ENCODE results near the gene ZNHIT3.
"Not testable (repeated sequence)": the region's sequence is repeated elsewhere in the genome, so short reads cannot be mapped to it uniquely, and the experiment has no call there.

The ZNHIT3 gene

DNA sequence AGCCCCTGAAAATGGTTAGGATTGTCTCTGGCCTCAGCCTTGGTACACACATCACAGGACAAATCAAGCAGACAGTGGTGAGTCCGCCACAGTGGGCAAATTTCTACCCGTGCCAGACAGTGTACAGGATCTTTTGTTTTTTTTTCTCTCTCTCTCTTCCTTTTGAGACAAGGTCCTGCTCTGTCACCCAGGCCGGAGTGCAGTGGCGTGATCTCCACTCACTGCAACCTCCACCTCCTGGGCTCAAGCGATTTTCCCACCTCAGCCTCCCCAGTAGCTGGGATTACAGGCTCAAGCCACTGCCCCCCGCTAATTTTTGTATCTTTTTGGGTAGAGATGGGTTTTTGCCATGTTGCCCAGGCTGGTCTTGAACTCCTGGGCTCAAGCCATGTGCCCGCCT is 2.5 kb upstream of the ZNHIT3 start:
- not testable (repeated sequence) for DNase-seq (ENCODE audit: low read depth)

DNA sequence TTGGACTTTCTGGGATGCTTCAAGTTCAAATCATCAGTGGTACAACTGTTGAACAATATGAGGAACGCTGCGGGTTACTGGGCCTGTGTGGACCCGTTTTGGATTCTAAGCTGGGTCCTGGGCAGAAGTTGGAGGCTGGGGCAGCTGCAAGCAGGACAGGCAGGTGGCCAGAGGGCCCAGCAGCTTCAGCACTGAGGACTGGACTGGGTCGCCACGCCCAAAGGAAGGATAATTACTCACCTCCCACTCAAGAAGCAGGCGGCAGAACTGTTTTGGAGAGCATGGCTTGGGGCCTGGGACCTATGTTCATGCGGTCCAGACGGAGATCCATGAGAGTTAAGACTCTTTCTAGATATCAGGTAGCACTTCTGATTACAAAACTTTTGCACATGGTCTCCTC is 1.5 kb upstream of the ZNHIT3 start:
- no peak for DNase-seq (ENCODE audit: low read depth)

DNA sequence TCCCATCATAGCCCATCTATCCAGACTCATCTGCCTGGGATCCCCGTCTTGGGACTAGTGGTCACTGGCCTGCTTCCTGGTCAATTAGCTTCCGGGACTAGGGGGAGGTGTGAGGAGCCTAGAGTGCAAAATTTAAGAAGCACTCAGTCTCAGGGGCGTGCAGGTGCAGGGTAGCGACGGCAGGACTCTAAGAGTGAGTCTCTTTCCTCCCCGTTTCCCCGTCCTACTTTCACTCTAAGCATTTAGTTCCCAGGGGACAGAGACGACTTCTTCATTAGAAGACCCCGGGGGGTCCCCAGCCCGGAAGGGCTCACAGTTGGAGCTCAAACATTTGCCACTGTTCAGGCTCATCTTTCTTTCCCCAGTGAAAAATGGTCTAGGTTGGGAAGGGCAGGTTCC is 677 bp upstream of the ZNHIT3 start:
- no peak for DNase-seq (ENCODE audit: low read depth)

DNA sequence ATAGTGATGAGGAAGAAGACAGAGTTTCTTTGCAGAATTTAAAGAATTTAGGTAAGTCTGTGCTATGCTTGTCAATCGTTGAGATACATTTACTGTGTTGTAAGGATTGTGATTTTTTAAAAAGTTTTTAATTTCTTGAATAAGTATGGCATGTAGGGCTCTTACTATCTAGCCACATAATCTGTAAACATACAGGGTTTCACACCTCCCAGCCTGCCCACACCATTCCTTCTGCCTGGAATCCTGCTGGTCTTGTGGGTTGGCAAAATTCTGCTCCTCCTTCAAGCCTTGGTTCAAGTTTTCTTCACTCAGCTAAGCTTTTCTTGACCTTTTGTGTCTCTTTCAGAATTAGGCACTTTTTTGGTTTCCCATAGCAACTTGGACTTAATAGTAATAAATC is 7.5 kb downstream of the ZNHIT3 start:
- no peak for DNase-seq (ENCODE audit: low read depth)

DNA sequence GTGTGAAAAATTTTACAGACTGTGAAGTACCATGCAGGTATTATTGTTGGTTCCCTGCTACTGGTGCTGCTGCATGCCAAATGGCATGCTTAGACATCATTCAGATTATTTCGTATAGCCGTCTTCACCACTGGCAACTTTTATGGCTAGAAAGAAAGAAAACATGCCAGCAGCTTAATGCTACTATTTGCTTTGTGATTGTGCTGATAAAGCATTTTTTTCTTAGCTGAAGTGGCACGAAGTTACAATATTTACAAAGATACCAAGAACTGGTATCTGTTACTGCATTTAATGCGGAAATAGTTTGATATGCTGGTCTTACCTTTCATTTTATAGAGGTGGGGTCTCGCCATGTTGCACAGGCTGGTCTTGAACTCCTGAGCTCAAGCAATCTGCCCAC is 8.2 kb downstream of the ZNHIT3 start:
- DNase-seq (ENCODE audit: low read depth), result no peak

DNA sequence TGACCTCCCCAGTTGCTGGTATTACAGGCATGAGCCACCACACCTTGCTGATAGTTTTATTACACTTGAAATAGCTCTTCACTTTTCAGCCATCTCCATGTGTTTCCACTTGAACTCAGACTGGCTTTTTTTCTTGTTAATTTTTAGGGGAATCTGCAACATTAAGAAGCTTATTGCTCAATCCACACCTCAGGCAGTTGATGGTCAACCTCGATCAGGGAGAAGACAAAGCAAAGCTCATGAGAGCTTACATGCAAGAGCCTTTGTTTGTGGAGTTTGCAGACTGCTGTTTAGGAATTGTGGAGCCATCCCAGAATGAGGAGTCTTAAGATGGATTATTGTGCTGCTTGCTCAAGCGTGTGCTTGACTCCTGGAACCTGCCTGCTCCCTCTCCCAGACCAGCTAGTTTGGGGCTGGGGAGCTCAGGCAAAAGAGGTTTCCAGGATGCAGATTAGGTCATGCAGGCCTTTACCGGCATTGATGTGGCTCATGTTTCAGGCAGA is 8.6 kb downstream of the ZNHIT3 start:
- no peak for DNase-seq (ENCODE audit: low read depth)

DNA sequence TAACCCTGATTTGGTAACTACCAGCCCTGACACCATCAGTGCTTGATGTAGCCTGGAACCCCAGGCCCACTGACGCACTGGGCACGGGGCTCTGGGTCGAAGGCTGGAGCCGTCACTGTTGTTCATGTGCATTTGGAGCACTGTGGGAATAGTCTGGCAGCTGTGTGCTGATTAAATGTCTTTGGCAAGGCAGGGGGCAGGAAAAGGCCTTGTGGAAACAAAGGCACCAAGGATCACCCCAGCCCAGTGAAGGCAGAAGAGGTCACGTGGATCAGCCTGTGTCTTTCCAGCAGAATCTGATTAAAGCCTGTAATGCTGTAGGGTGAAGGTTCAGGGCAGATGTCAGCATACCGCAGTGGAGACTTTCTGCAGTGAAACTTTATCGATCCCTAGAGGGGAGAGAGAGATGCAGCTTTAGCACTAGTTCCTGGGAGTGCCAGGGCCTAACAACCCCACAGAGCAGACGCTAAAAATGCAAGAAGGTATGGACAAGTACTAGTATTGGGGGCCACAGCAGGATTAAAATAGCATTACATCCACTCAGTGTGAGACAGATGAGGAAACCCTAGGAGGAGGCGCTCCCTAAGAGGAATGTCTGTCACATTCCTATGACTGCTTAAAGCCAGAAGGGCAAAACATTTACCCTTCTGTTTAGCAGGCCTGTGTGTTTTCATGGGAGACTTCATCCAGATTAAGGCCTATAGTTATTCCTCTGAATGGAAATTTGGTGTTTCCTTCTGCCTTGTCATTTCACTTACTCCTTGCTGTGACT is 9.7 kb downstream of the ZNHIT3 start:
- DNase-seq (ENCODE audit: low read depth), result no peak

DNA sequence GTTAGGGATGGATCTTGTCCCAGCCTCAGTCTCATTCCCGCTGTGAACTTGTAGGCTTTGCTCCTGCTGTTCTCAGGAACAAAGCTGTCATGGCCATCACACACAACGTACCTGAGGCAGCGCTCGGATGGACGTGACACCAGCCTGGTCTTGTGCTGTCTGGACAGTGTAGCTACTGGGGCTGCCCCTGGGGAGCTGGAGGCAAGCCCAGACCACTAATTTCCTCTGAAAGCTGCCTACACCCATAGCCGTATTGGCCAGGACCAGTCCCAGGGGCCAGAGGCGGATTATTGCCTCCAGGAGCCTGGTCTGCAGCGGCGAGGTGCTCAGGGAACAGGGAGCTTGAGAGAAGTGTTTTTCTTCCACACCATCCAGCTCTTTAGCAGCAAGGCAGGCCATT is 11.7 kb downstream of the ZNHIT3 start:
- no peak for DNase-seq (ENCODE audit: low read depth)

DNA sequence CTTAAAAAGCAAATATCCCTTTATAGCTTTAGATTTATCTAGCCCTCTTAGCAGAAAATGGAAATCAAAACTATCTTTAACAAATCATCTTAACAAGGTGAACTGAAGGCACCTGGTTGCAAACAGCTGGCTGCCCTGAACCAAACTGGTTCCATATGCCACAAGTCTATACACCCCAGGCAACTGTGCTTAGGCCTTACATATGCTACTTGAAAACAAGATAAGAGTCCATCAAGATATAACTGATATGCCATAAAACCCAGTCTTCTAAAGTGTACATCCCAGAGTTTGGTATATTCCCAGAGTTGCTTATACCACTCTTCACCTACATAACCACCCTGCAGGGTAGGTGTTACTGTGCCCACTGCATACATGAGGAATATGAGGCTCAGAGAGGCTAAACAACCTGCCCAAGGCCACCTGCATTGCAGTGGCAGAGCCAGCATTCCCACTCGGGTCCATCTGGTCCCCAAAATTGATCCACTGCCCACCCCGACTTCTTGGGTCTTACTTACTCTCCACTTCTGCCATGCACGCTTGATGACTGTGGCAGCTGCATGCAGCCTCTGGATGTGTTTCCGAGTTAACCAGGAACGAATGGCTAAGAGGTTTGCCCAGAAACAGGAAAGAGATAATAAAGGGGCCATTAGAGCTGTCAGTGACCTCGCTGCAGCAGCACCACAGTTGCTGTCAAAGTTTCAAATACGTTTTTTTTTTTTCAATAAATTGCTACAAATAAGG is 12.2 kb downstream of the ZNHIT3 start:
- DNase-seq (ENCODE audit: low read depth), result no peak

DNA sequence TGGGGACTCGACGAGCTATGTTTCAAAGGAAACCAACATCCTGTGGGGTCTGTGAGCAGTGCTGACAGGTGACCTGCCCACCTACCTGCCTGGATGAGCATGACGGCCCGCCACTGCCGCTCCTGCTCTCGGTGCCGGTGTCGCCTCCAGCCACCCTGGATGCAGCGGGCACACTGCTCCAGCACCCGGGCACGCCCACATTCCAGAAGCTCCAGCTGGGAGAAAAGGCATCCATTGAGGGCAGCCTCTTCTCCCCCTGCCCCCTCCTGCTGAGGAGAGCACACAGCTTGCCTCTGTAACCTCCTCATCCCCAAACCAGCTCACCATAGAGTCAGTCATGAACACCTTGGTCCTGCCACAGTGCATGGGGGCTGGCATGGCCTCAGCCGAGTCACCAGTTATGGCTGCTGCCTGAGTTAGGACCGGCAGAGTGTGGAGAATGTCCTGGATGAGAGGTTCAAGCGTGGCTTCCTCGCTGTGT is 14.3 kb downstream of the ZNHIT3 start:
- no peak for DNase-seq (ENCODE audit: low read depth)

DNA sequence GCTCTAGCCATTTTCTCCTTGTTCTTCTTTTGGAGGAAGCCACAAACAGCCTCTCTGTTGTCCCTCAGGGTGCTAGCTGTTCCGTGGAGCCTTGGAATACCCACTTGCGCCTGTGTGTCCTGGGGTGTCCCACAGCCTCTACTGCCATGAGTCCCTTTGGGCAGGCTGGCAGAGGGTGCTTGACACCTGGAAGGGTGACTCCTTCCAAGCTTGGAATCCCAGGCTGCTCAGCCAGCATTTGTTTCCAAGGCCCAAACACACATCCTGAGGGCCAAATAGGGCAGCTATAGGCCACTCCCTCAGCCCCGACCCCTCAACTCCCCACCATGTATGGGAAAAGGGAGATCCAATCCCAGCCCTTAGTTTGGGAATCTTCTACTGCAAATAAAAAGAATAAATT is 14.9 kb downstream of the ZNHIT3 start:
- no peak for DNase-seq (ENCODE audit: low read depth)

DNA sequence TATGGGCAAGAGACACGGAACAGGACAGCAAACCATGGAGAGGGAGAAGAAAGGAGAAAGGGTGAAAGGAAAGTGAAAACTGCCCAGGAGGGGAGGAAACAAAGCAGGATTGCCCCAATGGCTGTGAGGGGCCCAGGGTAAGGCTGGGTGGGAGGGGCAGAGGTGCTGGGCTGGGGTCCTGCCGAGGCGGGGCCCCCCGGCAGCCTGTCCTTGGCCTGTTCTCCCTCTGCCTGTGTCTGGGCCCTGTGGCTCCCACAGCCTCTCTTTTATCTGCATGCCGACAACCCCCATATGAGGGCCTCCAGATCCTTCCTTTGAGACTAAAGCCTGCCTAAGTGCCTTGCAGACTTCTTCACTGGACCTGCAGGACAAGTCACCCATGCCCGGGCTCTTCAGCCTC is 15.5 kb downstream of the ZNHIT3 start:
- DNase-seq (ENCODE audit: low read depth), result no peak

DNA sequence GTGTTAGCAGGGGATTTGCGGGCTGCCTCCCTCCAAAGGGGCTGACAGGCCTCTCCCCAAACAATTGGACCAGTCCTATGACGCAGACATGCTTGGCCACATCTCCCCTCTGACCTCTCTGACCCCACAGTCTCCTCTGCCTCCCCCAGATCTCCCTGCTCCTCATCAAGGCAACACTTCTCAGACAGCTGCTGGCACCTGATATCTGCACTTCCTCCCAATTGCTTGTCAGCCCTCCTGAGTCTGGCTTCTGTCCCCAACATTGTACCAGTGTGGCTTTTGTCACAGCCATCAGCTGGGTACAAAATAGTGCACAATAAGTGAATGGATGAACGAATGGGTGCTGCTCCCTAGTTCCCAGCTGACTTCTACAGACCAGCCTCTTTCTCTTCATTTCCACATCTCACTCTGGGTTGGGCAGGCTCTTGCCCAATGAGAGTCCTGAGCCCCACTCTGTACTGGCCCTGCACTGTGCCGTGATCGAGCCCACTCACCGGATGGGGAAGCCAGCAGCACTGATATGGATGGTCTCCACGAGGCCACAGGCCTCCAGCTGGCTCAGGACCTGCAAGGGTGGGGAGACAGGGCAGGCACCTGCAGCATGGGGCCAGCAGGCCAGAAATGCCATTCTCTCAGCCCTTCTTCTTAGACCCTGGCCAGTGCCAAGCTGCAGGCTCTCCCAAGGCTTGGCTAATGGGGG is 17.1 kb downstream of the ZNHIT3 start:
- DNase-seq (ENCODE audit: low read depth), result no peak

DNA sequence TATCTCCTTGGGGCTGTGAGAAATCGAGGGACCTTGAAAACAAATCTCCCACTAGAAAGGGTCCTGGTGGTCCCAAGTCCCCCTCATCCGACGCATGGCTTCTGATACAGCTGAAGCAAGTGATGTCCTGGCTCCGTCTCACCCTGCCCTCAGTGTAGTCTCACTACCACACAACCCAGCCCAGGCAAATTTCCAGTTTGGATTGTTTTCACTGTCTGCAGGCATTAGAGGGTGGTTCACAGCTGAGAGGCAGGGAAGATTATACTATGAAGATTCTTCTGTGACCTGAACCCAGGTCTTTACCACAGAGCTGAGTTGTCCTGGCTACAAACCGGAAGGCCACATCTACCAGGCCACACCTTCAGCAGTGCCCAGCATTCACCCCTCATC is 17.7 kb downstream of the ZNHIT3 start:
- DNase-seq (ENCODE audit: low read depth), result no peak

DNA sequence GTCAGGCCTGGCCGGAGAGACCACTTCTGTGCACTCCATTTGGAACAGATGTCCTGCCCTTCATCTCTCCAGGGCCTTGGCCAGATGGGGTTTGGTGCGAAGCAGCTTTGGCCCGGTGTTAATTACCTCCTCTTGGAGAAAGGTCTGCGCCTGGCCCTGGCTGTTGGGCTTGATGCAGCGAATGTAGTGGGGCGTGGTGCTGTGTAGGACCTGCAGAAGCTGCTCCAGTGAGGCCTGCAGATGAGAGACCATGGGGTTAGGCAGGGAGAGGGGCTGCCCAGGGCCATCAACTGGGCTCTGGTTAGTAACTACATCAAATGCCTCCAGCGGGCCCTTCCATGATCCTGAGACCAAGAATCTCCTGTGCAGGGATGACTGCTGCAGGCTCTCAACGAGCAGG is 18.7 kb downstream of the ZNHIT3 start:
- DNase-seq (ENCODE audit: low read depth), result no peak

DNA sequence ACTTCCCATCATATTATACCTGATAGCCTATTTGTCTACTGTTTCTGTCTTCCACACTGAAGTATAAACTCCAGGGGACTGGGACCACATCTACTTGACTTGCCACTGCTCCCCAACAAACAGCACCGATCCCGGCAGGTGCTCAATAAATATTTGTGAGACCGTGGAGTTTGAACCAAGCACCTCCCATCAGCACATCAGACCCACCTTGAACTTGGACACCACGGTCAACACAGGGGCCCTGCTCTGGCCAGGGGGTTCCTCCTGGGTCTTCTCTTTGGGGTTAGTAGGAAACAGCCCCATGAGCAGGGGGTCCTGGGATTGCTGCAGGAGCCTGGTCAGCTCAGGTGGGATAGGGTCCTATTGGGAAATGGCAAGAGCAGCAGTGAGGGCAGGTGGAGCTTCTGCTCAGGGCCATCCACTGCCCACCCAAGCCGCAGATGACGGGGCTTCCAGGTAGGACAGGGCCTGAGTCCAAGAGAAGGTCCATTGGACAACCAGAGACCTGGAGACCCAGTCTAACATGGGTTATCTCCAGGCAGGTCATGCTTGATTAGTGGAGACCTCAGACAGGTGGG is 19.9 kb downstream of the ZNHIT3 start:
- DNase-seq (ENCODE audit: low read depth), result no peak

DNA sequence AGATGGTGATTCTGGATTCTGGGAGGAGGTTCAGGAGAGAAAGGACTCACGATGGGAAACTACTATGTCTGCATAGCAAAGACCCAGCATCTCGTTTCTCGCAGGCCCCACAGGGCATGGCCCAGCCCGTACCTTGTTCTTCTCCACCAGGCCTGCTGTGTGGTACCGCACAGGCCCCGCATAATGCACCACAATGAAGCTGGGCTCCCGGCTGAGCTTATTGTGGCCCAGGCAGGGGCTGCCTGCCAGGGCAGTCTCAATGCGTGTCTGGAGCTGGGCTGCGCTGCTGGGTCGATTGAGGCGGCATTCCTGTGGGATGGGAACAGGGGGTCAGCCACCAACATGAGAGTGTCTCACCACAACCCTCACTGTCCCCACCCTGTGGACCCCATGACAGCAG is 20.4 kb downstream of the ZNHIT3 start:
- no peak for DNase-seq (ENCODE audit: low read depth)

DNA sequence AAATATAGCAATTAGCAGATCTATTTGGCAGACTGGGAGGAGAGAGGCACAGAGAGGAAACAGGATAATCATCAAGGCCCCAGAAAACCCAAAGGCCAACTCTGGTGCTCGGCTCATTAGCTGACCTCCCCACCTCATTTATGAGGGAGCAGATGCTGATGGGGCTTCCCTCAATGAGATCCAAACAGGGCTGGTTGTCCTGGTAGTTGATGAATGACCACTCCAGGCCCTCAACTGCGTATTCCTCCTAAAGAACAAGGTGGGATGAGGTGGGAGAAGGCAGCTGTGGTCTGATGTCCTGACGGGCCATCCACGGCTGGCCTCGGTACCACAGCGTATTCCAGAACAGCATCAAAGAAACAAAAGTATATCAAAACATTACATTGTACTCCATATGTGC is 20.8 kb downstream of the ZNHIT3 start:
- no peak for DNase-seq (ENCODE audit: low read depth)

DNA sequence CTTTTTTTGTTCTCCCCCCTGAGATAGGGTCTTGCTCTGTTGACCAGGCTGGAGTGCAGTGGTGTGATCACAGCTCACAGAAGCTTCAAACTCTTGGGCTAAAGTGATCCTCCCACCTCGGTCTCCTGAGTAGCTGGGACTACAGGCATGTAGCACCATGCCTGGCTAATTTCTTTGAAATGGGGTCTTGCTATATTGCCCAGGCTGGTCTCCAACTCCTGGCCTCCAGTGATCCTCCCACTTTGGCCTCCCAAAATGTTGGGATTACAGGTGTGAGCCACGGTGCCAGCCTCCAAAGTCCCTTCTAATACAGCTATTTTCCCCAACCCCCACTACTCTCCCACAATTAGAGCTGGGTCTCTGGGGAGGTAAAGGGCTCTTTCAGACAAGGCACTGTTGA is 22.0 kb downstream of the ZNHIT3 start:
- not testable (repeated sequence) for DNase-seq (ENCODE audit: low read depth)

DNA sequence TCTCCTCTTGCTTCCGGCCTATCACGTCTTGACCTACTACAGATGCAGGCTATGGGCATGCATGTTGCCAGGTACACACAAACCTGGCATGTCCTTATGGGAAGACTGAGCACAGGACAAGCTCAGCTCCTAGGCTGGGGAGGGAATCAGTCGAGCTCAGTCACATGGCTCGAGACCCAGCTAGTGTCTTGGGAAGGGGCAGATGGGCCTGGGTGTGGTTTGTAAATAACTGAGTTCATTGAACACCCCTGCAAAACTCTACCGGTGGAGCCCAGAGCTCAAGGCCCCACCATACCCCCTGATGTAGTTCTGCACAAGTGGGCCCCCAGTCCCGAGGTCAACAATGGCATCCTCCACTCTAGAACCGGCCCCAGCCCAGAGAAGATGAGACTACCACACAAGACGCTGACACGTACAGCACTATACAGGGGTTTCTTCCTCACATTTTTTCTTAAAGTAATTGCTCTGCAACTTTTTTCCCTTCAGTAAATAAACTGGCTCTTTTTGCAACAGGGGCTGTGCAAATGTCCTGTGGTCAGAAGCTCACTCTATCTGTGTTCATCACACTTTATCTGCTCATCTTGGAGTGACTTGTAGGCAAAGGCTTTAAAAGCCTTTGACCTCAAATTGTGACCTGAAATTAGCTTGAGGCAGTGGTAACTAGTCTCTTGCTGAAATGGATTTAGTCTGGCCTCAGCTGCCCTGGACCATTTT is 22.9 kb downstream of the ZNHIT3 start:
- DNase-seq (ENCODE audit: low read depth), result no peak

DNA sequence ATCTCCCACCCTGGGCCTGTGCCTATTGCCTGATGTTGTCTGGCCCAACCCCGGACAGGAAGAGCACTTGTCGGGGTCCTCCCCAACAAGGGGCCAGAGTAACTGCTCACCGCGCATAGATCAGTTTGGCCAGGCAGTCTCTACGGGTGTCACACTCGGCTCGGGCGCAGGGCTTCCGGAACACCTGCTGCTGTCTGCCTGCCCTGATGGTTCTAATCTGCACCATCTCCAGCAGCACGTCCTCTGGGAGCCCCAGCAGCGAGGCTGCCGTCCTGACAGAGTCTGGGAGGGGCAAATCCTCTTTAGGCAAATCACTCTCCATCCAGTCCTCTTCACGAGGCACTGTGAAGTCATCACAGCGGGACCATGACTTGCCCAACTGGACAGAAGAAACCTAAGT is 24.2 kb downstream of the ZNHIT3 start:
- DNase-seq (ENCODE audit: low read depth), result no peak

DNA sequence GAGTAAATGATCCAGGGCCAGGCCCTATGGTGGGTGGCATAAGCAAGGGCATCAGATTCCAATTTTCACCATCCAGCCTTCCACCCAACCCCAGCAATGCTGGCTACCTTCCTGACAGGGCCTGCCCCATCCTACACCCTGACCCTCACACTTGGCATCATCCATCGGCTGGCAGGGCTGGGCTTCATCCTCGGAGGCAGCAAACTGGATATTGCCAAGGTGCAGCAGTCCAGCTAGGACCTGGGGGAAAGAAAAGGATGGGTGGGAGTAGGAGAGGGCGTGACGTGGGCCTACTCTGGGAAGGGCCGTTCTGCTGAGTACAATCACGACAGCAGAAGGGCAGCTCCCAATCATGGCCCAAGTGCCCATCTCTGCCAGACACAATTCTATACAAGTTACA is 24.7 kb downstream of the ZNHIT3 start:
- DNase-seq (ENCODE audit: low read depth), result no peak

Data from activated gamma-delta T cell treated with anti-CD3 and anti-CD28 coated beads, Interleukin-2, amount 50 U/mL, for 16 hours (primary cell).